NOMO-1 treated with dmso at 0.1 percent for 144 hours (cell line): ENCODE results near the gene REEP3.
"Not testable (repeated sequence)": the region's sequence is repeated elsewhere in the genome, so short reads cannot be mapped to it uniquely, and the experiment has no call there.

ENCODE experiments used
- DNase-seq: peaks from one replicate; lab custom pipeline; 2025; ENCODE audit not compliant: unreplicated experiment; lab: John Stamatoyannopoulos, UW

Gene REEP3

DNA sequence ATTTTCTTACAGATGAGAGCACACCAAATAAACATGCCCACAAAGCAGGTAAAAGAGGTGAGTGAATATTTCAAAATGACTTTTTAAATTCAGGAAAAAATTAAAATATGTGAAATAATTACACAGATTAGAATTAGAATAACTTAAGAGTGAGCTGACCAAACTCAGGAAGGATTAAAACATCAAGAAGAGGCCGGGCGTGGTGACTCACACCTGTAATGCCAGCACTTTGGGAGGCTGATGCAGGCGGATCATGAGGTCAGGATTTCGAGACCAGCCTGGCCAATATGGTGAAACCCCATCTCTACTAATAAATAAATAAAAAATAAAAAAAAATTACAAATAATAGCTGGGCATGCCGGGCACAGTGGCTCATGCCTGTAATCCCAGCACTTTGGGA lies 140.1 kb downstream of the REEP3 start:
- DNase-seq: no peak

DNA sequence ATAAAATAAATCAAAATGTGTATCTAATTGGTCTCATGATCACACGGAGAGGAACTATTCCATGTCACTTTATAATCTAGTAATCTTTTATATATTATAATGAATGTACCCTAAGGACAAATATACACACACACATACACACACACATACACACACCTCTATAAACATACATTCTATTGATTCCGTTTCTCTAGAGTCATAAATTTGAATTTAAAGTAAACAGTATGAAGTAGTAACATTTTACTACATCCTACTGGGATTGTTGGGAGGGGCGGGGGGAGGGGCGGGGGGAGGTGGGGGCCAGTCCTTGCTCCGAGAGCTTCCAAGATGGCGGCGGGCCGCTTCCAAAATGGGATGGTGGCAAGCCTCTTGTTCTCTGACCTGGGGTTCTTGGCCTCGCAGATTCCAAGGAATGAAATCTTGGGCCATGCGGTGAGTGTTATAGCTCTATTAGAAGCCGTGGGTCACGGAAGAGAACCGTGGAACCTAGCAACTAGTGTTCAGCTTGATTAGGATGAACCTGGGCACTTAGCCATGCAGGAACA lies 143.2 kb downstream of the REEP3 start:
- DNase-seq: no peak

DNA sequence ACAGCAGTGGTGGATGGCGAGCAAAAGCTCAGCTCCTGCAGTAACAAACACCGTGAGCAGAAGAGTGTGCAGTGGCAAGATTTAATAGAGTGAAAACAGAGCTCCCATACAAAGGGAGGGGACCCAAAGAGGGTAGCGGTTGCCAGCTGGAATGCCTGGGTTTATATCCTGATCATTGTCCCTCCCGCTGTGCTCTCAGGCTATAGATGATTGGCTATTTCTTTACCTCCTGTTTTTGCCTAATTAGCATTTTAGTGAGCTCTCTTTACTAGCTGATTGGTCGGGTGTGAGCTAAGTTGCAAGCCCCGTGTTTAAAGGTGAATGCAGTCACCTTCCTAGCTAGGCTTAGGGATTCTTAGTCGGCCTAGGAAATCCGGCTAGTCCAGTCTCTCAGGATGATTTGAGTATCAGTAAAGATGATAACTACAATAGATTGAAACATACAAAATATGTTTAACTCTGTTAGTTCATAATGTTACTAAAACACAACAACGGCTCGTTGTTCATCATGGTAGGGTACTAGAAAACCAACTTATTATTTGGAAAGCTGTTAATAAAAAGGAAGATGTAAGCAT lies 143.9 kb downstream of the REEP3 start:
- DNase-seq: not testable (repeated sequence)

DNA sequence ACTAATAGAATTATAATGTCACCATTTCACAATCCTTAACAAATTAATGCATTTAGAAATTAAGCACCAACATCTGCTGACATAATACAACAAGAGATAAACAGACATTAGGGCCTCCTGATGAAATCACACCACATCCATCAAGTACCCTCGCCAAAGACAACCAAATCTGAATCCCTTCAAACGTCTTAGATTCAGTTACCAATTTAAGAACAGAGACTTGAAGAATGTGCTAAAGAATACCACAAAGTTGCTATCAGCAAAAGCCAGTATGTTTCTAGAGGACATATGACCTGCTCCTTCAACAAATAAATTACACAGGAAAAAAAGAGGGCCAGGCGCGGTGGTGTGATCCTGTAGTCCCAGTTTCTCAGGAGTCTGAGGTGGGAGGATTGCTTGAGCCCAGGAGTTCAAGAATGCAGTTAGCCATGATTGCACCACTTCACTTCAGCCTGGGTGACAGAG lies 144.5 kb downstream of the REEP3 start:
- no peak for DNase-seq

DNA sequence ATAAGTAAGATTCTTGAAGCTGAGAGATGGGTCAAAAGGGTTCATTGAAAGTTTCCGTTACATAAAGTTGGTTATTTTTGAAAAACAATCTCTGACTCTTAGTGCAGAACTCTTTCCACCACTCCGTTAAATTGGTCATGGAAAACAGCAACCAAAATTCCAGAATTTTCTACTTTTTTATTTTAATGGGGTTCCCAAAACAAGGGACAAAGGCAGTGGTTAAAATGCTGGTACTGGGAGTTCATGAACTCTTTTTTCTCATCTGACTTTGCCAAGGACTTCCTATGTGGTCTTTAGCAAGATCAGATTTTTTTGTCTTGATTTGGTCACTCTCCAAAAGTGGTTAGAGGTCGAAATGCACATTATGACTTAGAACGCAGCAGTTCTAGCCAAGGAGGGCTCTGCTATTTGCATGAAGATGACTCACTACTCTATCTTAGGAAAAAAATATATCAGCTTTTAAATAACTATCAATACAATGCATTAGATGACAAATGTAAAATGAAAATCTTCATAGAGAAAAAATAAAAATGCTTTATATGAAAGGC lies 145.7 kb downstream of the REEP3 start:
- no peak for DNase-seq

DNA sequence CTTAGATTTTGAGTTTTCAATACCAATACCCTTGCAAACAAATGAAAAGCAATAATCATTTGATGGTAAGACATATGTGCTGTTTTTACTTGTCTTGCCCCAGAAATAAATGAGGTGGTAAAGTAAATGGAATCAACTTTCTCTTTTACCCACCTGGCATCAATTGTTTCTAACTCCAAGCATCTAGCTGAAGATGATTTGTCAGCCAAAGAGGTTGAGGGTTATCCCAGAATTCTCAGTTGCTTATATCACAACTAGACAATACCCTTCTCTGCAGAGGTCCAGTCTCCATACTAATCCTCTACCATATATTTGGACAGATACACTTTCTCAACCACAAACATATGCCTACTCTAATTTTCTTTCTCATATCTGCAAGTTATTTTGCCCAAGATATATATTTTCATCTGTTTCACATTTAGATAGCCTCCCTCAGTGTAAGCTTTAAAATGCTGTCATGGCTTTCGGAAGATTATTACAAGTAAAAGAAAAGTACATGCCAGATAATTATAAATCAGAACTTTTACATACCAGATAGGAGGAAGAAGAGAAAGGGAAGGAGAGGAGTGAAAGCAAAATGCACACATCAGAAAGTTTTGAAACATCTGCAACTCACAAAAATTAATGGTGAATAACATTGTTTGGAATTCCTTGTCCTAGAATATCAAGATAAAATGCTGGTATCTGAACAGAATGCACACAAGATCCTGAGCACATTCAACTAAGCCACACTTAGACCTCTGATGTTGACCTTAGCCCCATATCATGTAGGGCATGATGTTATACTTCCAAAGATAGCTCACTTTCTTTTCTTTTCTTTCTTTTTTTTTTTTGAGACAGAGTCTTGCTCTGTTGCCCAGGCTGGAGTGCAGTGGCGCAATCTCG lies 146.6 kb downstream of the REEP3 start:
- no peak for DNase-seq

DNA sequence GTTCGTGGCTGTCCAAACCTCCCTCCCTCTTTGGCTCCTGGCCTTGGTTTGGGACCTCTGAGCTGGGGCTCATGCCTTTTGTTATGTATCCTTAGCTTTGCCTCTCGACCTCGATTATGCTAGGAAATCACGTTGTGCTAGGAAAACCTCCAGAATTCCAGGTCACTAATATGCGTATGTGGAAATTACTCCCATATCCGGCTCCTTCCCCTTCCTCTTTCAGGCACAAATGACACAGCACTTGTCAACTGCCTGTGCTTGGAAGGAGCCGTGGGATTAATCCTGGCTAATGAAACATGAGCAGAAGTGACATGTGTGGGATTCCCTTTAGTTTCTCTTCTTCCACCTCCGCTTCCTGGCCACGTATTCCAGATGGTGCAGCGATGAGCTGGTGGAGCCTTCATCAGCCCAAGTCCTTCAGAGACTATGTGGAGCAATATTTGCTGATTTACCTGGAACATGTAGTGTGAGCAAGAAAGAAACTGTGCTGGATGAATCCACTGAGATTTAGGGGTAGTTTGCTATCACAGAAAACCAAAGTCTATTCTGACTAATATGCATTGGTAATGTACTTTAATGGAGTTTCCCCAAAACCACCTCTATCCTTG lies 149.2 kb downstream of the REEP3 start:
- DNase-seq: no peak

DNA sequence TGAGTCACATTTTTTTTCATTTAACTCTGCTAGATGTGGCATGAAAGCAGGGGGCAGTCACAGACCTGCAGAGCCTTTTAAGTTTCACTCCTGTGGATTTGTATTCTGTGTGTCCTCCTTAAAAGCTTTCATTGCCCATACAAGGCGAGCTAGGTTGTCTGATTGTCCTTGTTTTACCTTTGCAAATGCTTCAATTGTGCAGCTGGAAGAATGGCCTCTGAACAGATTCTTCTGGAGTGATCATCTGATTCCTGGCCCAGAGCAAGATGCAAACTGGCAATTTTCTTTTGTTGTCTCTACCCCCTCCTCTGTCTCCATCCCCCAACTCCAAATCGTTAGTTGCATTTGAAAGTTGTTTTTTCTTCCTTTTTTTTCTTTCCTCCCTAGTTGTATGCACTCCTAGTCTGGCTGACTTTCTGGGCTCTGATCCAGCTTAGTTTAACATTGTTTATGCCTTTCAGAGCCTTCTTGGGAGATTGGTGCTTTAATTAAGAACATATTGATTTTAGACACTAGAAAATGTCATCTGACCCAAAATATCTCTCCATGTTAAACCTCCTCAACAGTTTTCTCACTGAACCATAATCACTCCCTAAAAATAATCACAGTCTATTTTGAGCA lies 150.2 kb downstream of the REEP3 start:
- no peak for DNase-seq

DNA sequence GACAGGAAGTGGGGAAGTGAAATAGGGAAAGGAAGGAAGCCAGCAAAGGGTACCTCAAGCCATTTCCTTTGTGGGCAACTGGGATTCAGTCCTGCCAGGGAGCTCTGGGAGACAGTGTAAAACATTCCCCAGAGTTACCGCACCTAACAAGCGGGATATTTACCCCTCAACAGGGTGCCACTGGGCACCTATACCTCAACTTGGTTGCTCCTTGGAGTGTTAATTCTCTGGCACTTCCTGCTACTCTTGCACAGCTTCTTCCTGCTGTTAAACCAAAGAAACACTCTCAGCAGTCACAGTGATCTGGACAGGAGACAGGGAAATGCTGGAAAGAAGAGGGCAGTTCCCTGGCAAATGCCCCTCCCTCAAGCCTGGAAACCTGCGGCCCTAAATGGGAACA lies 151.3 kb downstream of the REEP3 start:
- no peak for DNase-seq

DNA sequence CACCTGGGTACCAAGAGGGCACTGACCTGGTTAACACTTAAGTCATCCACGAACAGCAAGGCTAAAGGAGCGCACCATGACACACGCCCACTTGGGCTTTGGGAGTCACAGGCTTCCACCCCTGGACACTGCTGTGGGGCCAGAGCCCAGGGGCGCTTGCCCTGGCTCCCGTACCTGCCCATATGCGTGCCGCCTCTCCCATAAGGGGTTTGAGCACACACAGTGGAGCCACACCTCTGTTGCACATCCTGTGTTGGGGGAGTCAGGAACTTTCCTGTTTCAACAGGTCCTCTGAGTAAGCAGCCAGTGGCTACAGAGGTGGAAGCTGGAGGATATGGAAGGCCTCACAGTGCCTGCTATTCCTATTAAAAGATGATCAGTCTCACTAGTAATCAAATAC lies 152.0 kb downstream of the REEP3 start:
- no peak for DNase-seq

DNA sequence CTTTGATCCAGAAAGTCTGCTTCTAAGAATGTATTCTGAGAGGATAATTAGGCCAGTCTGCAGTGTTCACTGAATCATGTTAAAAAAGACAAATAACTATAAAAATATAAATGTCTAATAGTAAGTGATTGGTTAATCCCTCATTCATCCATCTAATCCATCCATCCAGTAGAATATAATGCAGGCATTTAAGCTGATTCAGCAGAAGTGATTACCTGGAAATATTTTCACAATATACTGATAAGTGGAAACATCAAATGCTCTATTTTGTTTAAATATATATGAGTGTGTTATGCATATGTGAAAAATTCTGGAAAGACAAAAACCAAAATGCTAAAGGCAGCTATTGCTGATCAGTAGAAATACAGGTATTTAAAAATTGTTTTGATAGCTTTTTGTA lies 152.6 kb downstream of the REEP3 start:
- no peak for DNase-seq
